NCI-H1092 (cell line): ENCODE results near the gene BBX.
"Not testable (repeated sequence)": the region's sequence is repeated elsewhere in the genome, so short reads cannot be mapped to it uniquely, and the experiment has no call there.

Source experiments
- DNase-seq: peaks from one replicate; lab custom pipeline; 2025; lab: John Stamatoyannopoulos, UW

Gene BBX

DNA sequence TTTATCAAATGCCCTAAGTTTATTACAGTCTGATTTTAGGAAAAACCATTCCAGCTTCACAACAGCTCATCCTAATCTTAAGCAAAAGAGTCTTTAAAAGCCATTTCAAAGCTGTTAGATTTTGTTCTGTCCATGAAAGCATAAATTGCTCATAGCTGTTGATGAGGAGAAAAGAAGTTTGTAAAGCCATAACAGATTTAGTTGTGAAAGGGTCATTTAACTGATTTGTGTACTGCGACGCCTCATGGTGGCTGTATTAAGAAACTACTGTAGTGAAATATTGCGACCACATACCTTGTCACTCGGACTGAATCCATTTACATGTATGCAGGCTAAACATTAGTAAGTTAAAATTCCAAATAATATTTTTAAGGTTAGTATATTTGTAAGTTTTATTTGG, 20.9 kb downstream of the BBX start:
- DNase-seq = no peak

DNA sequence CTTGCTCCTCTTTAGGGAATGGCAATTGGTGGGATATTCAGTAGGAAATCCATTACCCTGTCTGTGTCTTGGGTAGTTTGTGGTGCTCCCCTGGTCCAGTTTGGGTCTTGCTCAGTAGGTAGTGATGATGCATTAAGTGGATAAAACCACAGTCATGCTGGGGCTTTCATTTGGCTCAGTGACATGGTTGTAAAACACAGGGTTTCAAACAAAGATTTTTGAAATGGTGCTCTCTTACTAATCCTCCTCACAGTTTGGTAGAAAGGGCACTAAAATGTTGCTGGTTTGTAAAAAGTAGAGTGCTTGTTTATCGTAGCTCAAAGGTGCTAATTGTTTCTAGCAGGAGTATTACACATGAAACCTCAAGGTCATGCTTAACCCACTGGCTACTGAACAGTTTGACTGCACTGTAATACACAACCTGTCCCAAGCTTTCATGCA, 22.9 kb downstream of the BBX start:
- DNase-seq = no peak

DNA sequence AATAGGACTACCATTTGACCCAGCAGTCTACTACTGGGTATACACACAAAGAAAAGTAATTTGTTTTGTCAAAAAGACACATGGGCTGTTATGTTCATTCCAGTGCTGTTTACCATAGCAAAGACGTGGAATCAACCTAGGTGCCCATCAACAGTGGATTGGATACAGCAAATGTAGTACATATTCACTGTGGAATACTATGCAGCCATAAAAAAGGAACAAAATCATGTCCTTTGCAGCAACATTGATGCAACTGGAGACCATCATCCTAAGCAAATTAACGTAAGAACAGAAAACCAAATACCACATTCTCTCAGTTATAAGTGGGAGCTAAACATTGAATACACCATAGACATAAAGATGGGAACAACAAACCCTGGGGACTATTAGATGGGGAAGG, 25.8 kb downstream of the BBX start:
- DNase-seq = no peak

DNA sequence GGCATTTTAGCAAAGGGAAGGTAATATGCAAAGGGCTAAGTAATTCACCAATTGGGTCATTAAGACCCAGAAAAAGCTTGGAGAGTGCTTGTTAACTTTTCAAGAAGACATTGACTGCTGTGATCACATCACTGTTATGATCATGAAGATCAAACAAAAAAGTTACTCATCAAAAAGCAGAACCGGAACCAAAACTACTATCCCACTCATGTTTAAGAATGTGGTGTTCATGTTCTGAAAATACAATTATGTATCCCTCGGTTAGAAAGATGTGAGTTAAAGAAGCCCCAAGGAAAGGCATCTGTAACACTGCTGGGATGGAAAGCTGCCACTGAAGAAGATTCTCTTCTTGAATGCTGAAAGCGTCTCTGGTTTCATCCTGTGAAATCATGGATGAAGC, 32.6 kb downstream of the BBX start:
- no peak for DNase-seq

DNA sequence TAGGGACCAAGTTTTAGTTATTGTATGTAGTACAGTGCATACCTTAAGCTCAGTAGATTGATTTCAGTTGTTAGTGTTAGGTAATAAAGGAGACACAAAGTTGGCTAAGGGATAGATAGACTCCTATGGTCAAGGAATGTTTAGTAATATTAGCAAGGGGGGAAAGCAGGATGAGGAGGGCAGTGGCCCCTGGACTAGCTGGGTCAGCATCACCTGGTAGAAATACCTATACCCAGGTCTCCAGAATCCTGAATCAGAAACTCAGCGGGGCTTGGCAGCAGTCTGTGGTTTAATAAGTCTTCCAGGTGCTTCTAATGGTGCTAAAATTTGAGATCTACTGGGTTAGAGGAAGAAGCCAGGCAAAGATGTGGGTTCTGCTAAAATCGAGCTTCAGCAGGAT, 35.0 kb downstream of the BBX start:
- DNase-seq = no peak

DNA sequence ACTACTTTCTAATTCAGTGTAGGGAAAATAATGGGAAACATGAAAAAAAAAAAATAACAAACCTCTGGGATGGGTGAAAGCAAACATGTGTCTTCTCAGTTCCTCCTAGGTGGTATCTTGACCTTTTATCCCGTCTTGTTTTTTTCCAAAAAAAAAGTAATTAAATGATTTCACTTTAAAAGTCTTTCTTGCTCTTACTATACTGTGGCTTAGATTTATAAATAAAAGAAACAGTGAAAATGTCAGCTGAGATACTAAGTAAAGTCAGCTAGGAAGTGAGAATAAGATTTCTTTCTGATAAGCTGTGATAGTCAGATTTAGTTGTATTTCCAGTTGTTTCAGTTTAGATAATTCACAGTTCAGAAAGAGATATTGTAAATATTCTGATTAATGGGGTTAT, 37.4 kb downstream of the BBX start:
- no peak for DNase-seq

DNA sequence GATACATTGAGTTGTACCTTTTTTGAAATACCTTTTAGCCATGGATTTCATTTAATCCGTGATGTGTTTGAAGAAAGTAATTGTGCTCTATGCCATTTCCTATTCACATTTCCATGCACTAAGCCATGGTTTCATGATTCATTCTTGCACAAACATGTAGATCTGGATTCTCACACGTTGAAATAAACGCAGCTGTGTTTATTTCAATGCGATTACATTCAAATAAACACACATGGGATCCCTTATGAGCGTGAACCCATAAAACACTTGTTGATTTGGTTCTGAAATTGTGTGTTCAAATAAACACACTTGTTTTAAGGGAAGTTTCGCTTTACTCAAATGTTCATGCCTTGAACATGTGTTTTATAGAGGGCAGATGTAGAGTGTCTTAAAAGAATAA, 39.2 kb downstream of the BBX start:
- no peak for DNase-seq

DNA sequence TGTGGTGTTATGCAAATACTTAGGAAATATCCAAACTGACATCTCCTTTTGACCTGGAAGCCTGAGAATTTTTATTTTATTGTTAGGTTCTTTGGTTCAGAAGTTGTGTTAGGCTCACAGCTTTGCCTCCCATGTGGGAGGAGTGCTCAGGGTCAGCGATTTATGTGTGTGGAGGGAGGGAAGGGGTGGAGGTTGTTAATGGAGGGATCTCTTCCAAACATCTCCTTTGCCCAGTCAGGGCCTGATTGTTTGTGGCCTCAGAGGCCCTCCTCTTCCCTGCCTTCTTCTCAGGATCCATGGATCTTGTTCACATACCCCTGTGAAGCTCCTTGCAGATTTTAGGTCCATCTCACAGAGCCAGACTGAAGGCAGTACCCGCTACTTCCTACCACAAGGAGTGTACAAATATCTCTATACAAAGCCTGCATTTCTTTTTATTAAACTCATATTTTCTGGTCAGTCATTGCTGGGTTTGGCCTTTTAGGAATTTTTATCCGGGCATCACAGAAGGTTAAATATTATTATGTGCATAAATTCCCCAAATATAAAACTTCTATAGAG, 40.3 kb downstream of the BBX start:
- no peak for DNase-seq

DNA sequence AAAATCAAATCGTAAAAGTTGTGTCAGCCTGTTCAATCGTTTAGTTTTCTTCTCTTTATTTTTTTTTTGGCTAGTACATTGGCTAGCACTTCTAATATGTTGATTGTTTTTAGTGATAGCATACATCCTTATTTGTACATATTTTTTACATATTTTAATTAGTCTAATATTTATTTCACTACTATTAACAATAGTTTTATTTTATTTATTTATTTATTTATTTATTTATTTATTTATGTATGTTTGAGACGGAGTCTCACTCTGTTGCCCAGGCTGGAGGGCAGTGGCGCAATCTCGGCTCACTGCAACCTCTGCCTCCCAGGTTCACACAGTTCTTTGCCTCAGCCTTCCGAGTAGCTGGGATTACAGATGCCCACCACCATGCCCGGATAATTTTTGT, 42.5 kb downstream of the BBX start:
- DNase-seq = not testable (repeated sequence)

DNA sequence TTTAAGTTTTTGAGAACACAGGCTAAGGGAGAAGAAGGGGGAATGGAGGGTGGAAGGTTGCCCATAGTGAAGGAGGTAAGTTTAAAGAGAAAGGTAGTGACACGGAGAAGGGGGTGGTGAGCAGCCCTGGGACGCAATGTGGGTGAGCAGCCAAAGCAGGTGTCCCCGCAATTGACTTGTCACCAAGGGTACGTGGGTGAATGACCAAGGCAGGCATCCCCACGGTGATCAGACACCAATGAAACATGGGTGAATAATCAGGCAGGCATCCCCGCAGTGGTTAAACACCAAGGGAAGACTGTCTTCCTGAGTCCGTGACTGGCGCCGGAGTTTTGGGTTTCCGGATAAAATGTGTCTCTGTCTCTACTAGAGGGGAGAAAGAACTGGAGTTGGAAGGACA, 48.3 kb downstream of the BBX start:
- DNase-seq = not testable (repeated sequence)

DNA sequence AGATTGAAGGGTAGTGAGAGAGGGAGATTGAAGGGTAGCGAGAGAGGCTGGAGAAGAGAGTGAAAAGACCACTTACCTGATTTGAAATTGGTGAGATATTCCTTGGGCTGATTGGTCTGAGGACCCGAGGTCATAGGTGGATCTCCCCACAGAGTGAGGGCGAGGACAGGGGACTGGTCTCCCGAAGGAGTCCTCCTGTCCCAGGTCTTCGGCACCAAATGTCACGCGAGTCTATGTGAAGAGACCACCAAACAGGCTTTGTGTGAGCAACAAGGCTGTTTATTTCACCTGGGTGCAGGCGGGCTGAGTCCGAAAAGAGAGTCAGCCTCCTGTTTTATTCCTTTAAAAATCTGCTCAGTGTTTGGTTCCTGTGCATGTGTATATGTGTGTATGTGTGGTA, 48.7 kb downstream of the BBX start:
- not testable (repeated sequence) for DNase-seq

DNA sequence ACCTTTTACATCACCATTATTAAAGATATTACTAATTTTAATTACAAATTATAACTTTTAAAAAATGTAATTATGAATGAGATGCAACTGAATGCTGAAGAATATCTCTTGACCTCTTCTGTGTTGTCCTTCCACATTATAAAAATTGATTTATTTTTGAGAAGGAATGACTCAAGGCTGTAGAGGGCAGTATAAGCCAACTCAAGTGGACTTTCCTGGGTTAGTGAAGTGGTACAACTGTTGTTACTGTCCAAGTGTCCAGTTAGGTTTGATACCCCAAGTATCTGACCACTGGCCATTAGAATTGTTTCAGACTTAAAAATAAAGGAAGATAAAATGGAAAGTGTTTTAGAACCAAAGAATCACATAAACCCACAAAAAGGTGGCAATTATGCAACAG, 51.9 kb downstream of the BBX start:
- DNase-seq = no peak

DNA sequence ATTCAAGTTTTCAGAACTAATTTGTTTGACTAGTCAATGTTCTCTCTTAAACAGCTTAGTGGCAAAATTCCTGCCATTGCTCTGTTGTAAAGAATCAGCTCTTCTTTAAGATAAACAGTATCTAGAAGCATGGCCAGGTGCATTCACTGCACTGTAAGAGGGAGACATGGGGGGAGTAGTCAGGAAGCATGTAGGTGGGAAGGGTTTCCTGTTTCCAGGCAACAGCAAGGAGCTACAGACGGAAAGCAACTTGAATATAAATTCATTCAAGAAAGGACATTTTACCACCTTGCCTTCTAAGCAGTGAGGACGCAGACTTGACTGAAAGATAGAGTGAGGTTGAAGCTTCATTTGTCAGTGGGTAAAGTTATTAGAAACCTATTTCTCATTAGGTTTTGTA, 55.3 kb downstream of the BBX start:
- no peak for DNase-seq

DNA sequence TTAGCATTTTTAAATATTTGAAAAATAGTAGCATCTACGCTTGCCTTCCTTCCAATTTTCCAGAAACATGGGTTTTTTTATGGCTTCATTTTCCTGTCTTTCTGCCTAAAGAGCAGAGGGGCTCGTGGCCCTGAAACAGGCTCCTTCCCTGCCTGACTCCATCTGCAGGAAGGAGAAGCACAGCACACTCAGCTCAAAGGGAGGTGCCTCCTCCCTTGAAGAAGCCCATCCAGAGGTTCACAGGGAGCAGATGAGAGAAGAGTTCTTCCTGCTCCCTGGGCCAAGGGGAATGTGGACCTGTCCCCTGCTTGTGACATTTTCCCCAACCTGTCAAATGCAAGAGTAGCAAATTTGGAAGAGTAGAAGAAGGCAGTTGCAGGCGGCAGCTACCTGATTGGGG, 55.8 kb downstream of the BBX start:
- DNase-seq = no peak

DNA sequence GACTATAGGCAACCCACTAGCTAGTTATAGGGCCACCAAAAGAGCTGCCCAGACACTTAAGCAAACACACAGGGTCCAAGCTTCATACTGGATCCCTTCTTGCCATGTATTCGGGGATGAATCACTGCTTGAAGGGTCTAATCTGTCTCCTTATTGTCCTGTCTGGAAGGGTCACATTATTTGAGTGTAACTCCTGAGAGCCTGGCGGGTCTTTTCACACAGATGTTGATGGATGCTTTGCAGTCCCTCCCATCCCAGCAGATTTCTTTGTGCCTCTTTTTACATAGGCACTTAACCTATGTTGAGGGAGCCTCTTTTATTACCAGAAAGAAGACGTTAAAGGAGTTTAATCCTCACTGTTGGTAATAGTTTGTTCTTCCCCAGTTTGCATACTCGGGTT, 56.6 kb downstream of the BBX start:
- no peak for DNase-seq

DNA sequence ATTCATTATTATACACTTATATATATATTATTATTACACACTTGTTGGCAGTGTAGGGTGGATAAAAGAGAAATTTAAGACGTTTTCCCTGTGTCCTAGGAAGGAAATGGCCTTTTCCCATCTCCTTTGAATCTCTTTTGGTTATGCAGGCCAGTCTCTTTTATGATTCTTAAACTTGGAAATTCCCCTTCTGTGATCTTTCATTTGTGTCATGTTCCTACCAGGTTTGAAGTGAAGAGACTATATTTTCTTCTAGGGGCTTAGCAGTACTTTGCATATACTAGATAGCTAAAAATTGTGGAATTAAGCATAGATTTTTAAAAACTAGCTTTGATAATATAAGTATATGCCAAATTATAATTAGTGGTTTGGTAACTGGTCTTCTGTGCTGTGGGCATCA, 58.5 kb downstream of the BBX start:
- no peak for DNase-seq

DNA sequence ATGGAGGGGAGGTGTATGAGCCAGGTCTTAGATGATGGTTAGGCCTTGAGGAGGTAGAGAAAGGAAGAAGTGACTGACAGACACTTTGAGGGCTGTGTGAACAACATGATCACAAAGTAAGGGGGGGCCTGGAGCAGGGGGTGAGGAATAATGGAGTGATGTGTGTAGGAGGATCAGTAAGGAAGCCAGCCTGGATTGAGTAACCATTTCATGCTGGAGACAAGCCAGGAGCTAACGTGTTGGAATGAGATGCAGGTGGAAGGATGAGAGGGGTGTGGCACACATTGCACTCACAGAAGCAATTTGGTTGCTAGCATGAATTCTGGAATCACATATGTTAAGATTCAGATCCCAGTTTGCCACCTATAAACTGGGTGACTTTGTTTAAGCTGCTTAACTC, 65.5 kb downstream of the BBX start:
- no peak for DNase-seq

DNA sequence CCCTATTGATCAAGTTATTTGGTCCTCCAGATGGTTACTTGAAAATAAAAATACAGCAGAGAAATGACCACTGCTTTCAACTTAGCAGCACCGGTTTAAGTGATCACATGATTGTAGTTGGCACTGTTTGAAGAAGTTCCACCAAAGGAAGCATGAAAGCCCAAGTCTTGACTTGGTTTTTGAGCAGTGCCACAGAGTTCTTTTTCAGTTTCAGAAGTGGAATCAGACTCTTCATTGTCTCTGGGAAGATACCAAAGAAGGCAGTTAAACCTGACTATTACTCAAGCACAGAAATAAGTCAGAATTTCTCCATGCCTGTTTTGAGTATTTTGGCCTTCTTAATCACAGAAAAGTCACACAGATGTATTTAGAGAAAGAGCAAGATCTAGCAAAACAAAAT, 66.7 kb downstream of the BBX start:
- DNase-seq = no peak

DNA sequence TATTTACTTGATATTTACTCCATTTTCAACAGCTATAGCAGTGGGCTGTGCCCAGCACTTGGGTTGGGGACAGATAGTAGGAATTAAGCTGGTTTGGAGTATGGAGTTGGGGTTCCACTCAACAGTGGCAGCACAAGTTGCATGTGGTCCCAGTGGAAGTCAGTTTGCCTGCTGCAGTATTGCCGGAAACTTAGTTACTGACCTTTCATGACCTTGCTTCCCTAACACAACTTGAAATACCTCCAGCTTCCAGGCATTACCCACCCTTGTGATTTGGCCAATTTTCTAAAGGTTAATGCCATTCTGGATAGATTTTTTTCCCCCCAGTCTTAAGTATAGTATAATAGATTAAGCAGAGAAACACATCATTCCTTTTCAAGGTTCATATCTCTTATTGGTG, 68.0 kb downstream of the BBX start:
- DNase-seq = no peak

DNA sequence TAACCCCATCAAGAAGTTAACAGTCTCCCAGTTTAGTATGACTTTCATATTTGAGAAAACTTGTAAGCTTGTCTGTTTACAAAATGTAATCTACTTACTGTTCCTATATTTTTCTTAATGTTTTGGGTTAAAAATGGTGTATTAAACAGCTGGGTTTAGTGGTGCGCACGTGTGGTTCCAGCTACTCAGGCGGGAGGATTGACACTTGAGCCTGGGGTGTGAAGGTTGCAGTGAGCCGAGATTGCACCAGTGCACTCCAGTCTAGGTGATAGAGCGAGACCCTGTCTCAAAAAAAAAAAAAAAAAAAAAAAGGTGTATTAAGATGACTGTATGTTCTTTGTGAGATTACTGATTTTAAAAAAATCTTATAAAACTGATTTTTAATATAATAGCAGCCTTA, 69.3 kb downstream of the BBX start:
- no peak for DNase-seq

DNA sequence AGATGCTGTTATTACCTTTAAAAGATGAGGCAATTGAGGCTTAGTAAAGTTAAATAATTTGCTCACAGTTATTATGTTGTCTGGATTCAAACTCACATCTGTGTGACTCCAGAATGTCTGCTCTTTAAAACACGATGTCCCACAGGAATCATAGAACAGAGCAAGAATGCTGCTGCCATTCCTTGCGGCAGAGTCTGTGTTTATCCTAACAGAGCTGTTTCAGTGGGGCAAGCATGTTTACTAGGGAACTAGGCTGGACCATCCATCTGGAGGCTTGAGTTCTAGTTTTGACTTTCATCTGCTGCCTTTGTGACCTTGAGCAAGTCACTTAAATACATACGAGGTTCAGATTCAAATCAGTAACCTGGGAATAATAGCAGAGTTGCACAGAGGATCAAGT, 72.1 kb downstream of the BBX start:
- no peak for DNase-seq

DNA sequence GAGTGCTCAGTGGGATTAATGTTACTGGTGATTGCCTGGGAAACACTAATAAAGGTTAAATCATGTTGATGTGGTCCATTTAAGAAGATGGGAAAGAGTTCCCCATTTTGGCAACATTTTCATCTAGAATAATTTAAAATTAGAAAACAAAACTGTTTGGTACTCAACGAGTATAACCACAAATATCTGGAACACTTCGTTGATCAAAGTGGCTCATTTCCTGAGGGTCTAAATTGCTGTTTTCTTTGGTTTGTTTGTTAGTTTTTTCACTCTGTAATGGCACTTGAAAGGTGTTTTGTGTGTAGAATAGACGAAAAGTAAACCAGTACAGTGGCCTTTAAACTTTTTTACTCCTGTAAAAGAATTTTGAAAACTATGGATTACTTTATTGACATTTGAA, 73.9 kb downstream of the BBX start:
- no peak for DNase-seq

DNA sequence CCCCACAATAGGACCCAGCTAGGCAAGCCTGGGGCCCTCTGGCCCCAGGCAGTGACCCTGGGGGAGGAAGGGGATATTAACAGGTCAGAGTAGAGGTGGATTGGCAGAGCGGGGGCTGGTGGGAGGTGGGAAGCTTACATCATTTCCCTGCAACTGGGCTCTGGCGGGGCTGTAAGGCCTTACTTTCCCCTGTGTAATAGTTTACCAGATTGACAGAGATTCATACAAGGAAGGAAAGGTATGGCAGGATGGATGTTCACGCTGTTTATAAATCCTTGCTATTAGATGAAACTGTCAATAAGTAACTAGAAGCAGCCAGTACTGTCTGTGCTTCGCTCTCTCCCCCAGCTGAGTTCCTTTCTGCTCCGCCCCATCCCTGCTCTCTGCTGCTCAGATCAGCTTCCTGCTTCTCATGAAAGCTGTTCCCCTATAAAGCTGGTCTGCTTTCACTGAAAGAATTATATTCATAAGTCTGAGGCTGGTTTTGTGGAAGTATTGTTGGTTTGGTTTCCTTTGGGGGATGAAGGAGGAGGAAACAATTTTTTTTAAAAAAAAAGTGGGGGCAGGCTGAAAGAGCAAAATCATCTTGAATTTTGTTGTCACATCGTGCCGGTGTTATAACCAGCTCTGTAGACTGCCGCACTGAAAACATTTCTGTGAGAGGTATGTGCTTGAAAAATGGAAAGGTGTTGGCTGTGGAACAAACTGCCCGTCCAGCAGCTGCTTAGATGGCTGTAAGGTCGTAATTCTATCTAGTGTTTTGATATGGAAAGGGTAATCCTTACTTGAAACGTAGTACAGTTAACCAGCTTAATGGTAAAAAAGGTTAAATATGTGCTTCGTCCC, 76.4 kb downstream of the BBX start:
- DNase-seq = no peak

DNA sequence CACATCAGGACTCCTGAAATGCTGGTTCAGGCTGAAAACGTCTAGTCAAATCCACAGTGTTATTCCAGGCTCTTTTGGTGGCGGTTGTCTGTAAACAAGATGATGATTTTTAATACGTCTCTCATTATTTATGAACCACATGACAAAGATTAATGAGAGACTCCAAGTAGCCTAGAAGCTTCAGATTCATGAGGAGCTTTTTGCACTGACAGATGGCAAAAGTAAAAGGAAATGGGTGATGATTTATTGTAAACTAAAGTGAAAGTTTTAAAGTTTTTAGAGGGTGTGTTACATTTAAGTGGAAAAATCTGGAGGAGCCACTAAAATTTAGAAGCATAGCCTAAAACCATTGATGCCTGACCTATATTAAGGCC, 77.0 kb downstream of the BBX start:
- no peak for DNase-seq
